GM18873 (cell line): ENCODE results near the gene KLHL1.

Experiments
- ATAC-seq: cut with Tn5 transposase; IDR thresholded peaks from one replicate; pipeline ENCODE4 v1.9.1; 2021; ENCODE audit warnings: mild to moderate bottlenecking, moderate library complexity, moderate number of reproducible peaks; ENCODE audit not compliant: unreplicated experiment, low FRiP score

The KLHL1 gene

DNA sequence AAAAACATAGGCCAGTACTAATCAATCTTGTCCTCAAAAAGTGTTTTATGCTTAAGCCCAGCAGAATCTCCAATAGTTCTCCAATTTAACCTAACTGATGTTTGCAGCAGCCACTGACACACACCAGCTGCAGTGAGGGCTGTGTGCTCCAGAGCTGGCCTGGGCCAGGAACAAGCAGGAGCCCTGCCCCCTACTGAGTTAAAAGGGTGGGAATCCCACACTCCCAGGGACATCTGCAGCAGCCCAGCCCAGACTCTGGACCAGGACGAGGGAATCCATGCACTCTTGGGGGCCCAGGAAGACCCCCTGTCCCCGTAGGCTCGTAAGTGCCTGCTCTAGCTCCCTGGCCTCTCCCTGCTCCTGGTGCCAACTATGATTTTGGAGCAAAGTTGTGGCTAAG lies 92.1 kb downstream of the KLHL1 start:
- ATAC-seq = no peak

DNA sequence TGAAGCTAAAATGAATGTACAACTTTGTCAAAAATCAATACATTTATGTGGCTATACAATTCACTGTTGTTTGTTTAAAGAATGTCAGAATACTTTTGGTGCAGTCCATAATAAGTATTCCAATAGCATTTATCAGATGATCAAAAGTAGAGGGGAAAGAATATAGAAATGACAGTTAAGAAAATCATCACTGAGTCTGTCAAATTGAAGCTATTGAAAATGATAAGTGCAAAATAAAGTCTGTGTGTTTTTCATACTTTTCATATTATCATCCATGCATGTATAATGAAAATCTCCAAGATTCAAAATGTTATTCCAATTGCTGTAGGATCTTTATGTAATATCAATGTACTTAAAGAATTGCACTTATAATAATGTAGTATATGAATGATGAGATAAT lies 93.9 kb downstream of the KLHL1 start:
- no peak for ATAC-seq

DNA sequence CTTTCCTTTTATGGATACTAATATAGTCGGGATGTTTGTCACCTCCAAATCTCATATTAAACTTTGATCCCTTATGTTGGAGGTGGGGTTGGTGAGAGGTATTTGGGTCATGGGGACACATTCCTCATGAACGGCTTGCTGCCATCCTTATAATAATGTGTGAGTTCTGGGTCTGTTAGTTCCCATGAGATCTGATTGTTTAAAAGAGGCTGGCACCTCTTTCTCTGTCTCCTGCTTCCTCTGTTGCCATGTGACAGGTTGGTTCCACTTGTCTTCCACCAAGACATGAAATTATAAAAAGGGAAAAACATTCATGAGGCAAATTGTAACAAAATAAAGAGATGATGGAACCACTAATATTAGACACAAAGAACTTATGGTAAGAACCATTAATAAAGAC lies 108.4 kb downstream of the KLHL1 start:
- no peak for ATAC-seq

DNA sequence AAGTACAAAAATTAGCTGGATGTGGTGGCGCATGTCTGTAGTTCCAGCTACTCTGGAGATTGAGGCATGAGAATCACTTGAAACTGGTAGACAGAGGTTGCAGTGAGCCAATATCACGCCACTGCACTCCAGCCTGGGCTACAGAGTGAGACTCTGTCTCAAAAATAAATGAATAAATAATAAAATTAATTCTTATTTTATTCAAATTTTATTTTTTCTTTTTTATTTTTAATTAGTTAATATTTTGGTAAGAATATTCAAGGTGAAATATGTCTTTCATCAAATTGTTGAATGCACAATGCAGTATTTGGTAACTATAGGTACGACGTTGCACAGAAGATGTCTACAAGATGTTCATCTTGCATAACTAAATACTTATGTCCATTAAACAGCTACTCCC lies 111.2 kb downstream of the KLHL1 start:
- no peak for ATAC-seq

DNA sequence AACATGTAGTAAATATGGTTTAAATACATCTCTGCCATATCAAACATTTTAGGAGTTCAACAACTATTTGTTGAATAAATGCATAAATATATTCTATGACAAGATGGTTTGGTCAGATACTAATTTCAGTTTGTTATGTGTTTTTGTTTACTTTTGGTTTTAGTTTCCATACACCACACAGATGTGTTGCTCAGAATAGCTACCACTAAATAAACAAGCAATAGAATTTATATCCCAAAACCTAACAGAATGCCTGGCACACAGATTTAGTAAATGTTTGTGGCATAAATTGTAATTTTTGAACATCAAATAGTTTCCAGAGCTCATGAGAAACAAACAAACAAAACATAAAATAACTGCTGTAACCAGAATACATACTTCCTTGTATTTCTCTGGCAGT lies 127.5 kb downstream of the KLHL1 start:
- ATAC-seq = no peak

DNA sequence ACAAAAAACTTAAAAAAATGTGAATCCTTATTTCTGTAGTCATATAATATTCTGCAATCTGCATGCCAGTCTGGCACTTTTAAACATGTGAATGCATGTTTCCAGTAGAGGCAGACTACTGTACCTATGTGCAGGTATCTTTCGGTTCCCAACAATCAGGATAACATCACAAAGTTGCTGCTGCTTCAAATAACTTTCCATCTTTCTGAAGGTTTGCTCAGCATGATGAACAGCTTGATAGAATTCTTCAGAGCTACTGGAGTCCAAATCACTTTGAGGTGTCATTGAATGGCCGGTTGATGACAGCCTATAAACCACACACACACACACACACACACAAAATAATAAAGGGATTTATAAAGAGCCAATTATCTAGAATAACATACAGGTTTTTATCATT lies 132.8 kb downstream of the KLHL1 start:
- no peak for ATAC-seq

DNA sequence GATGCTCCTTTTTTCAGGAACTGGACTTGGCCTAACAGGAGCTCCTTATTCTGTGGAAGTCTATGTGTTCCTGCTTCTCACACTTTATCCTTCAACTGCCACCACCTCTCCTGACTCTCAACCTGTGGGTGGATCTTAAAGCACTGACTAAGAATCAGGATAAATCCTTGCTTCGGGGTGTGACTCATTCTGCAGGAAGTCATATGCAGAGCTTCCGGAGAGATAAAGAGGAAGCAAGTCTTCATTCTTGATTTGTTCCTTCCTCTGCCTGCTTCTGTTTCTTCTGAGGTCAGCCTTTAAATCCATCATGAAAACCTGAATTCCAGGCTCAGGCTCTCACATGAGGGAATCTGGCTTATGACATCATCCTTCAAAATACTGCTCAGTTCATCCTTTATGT lies 137.7 kb downstream of the KLHL1 start:
- ATAC-seq = no peak

DNA sequence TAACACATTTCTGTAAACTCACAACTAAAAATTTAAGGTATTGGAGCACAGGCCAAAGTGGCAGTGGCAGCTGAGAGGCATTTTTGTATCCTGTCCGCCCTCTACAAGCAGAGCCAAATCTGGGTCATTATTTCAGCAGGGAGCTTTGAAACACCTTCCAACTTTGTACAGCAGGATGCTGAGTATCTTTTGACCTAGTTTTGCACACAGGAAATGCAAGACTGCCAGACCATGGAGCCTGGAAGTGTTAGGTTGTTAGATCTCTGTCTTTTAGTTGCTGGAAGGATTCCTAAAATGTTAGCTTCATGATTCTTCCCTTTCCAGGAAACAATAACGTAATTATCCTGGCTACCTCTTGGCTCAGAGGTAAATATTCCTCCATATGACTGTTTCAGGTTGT lies 149.2 kb downstream of the KLHL1 start:
- no peak for ATAC-seq

DNA sequence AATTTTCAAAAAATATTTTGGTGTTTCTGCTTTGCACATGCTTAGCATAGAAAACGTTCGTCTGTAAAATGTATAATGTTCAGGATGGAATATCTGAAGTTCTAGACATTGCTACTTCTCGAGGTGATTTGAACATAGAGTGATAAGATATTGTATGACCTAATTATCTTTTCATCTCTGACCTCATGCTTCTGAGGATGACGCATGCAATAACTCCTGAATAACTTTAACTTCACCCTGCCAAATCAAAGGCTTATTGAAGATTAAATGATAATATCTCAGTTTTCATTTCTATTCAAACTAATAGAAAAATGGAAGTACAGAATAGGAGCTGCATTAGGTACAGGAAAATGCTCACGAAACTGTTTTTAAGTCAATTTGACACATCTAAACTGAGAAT lies 151.4 kb downstream of the KLHL1 start:
- ATAC-seq = no peak

DNA sequence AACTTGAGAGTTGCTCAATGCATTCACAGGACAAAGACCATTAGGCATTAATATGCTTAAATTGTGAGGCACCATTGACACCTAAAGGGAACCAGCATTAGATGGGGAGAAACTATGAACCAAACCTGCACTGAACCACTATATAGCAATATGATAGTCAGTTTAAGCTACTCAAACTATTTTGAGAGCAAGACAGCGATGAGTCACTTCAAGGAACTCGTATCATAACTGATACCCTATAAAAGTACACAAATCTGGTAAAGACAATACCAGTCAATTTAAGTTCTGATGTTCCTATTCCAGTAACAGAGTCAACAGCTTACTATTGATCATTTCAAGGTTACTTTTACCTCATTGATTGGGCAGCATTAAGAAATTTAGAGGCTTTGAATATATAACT lies 151.9 kb downstream of the KLHL1 start:
- ATAC-seq = no peak

DNA sequence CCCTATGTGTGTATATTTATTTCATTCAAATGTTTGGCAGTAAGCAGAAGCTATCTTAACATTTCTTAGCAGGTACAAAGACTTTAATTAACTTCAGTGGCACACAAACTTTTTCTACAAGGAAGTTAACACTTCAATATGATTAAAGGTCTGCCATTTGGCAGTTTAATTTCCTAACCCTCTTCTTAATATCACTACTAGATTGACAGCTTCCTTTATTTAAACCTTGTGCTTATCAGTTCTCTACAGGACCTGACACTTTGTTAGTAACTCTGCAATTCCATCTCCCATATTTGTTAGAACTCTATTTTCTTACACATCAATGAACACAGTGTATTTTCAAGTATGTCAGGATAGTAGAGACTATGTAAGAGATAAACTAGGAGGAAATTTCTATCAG lies 153.0 kb downstream of the KLHL1 start:
- no peak for ATAC-seq

DNA sequence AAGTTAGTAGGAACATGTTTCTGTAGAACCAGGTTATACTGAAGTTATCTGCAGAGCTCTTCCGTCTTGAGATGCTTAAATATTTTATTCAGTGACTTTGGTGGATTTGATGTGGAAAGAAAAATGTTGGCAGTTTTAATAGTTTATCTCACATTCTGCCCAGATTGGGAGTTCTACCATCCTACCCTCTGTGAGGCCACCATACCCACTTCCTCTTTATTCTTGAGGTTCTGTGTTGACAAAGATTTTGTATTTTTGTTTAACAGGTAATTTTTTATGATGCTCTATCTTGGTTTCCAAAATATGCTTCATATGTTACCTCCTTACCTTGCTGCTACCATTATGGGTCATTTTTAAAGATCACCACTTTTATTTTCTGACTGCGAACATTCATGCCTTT lies 156.8 kb downstream of the KLHL1 start:
- ATAC-seq = no peak

DNA sequence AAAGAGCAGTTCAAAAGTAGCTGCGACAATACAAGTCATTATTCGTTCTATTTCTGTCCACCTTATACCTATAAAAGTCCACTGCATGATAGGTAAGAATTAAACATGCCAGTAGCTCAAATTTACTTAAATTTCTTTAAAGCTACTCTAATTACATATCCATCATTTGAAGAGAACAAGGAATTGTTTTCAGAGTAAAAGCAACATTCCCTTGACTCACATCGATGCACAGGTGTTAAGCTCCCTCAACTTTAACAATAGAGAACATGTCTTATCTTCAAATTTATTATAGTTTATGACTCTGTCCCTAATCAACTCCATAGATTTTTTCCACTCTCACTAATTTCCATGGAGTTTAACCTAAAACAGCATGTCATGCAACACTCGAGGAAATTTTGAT lies 158.1 kb downstream of the KLHL1 start:
- ATAC-seq = no peak

DNA sequence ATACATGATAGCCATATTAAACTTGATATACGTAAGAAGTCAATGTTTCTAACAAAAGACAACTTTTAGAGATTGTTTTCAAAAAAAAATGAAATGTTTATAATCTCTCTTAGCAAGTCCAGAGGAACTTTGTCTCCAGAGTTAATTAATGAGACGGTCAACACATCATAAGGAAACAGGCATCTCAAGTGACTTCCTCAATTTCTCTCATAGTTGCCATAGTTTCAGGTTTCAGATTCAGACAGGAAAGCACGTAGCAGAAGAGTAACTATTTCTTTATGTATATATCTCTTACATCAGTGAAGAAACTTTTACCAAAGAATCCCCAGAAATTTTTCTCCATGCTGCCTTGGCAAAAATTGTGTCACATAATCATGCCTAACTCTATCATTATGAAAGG lies 160.2 kb downstream of the KLHL1 start:
- peak; percentile 89 for ATAC-seq

DNA sequence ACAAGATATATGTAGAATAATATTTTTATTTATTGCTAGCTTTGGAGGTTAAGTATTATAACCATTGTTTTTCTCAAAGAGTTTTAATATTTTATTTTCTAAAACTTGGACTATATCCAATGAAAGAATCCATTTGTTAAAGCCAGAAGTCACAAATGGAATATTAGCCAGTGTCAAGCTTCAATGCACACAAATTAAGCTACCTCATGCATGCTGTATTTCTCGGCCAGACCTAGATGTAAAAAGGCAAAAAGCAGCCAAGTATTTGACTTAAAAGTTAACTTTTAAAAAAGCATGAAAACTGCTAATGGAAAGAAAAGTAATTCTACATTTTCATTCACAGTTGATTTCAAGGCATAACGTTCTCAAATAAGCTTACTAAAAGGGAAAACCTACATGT lies 160.7 kb downstream of the KLHL1 start:
- peak; percentile 15 for ATAC-seq

DNA sequence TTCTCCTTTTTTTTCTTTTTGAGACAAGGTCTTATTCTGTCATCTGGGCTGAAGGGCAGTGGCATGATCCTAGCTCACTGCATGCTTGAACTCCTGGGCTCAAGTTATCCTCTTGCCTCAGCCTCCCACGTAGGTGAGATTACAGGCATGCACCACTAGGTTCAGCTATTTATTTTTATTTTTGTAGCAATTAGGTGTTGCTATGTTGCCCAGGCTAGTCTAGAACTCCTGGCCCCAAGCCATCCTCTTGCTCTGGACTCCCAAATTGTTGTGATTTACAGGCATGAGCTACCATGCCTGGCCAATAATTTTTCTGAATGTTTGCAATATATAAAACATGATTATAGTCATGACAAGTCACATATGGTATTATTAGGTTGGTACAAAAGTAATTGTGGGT lies 161.7 kb downstream of the KLHL1 start:
- ATAC-seq = no peak

DNA sequence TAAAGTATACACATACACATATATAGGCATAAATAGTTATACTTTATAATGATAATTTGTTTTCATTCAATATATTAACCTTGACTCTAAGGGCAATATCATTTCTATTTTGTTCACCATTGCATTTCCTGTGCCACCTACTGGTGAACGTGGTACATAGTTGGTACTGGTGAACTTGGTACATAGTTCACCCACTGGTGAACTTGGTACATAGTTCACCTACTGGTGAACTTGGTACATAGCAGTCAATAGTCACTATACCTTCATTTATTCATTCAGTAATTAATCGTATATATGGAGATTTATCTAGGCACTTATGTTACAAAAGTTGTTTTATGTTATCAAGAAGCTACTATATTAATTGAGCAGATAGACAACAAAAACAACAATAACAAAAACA lies 173.2 kb downstream of the KLHL1 start:
- ATAC-seq = no peak

DNA sequence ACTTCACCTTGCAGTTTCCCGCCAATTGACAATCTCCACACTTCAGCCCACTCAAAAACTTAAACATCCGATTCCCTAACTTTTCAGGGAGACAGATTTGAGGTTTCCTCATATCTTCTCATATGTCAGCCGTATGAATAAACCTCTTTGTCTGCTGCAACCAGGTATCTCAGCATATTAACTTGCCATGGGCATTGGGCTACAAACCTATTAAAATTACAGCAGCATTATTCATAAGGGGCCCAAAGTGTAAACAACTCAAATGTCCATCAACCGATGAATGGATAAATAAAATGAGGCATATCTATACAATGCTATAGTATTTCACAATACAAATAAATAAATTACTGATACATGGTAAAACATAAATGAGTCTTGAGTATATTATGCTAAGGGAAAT lies 180.0 kb downstream of the KLHL1 start:
- no peak for ATAC-seq

DNA sequence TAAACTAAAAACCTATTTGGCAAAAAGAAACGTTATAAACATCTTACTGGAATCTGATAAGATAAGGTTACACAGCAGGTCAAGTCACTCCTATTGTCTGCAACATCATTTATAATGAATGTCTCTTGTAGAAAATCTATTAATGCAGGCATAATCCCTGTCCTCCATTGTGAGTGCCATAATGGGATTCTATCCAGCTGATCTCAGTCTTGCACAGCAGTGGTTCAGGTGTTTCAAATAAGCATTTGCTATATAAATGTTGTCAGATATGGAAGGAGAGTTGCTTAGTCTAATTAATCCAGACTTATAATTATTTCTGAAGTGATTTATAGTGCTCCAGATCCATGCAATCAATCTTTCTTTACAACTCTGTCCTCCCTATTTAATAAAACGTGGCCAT lies 187.1 kb downstream of the KLHL1 start:
- no peak for ATAC-seq

DNA sequence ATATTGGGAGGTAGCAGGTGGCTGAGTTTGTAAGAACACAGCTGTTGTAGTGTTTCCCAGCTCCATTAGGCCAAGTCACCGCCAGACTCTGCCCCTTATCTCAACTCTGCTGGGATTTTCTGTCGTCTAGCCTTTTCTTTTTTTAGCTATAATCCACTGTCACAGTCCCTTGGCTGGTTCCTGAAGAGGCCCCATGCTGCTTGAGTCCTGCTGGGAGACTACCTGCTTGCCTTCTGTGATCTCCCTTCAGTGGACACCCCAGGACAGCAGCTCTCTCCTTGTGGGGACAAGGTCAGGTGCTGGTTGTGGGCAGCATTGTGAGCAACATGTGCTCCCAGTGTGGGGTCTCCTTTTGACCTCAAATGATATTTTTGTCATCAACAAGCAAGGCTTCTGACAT lies 195.6 kb downstream of the KLHL1 start:
- ATAC-seq = no peak

DNA sequence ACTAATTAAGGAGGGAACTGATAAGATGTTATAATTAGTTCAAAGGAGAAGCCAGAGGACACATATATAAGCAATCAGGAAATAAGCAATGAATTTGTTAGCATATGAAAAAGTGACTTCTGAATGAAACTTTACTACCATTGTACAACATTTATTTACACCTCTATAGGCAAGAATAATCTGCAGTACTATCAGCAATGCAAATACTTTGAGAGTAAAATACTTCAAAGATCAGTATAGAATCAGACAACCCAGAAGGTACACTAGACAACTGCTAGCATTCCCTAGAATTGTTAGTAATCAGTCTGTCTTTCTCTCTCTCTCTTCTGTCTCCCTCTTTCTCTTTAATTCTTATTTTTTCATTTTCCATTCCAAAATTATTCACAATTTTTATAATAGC lies 197.5 kb downstream of the KLHL1 start:
- ATAC-seq = no peak

DNA sequence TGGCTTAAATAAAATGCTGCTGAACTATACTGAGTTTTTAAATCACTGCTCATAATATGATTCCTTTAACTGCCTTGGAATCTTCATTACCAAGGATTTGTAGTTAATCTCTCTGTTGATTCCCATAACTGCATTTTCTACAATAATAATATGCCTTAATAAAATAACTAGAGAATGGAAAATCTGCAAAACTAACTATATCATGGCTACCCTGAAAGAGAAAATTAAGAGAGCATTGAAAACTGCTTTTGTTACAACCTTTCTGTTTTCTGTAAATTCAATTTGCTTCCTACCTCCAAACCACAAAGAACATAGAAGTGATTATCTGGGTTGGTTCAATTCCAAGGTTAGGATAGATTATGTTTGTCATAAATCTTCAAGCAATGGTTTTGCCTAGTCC lies 203.5 kb downstream of the KLHL1 start:
- no peak for ATAC-seq

DNA sequence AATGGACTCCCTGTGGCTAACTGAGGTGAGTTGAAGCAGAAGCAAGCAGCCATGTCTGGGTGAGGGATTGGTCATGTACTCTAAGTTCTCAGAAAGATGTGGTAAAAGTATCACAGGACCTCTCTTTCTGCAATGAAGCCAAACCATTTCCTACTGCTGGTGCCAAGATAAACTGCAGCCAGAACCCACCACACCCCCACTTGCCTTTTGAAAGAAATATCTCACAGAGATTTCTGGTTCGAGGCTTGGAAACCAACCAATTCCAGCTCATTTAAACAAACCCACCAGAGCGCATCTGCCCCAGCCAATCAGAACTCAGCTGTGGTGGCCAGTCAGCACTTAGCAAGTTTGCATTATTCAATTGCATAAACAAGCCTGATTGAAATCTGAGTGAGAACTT lies 205.2 kb downstream of the KLHL1 start:
- ATAC-seq = no peak

DNA sequence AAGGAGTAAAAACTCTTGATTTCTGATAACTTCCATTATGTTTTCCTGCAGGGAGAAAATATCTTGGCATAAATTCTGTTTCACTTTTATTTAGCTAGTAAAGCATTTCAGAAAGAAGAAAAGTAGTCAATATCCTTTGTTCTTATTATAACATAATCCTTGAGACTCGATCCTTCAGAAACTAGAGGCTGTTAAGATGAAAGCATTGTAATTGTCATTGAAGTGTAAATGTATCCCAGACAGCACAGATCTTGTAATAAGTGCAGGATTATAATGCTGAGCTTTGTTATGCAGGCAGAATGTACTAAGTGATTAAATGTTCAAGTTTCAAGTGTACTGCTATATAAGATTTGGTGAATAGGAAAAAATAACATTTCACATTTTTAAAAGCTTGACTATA lies 225.8 kb downstream of the KLHL1 start:
- no peak for ATAC-seq
